ENCODE results near the gene TREML4.

The TREML4 gene

GRCh38 chr6:41288030-41288753 lies 60.0 kb downstream of the TREML4 start:
- no peak for DNase-seq (ENCODE audit: low read depth)

All from activated gamma-delta T cell treated with anti-CD3 and anti-CD28 coated beads, Interleukin-2, amount 50 U/mL, for 16 hours (primary cell).